ENCODE measurements around the gene RAB1A. TPM values are rescaled to one million over a fixed set of nuclear protein-coding genes. Genes with fewer than 3 reads are reported as not detected.

The RAB1A gene
- total and polyA plus RNA-seq, 2 of the 13 experiments (the other 11 are each of a cell fraction or from before 2014, with no cell fraction given): 206 to 226 TPM

DNA sequence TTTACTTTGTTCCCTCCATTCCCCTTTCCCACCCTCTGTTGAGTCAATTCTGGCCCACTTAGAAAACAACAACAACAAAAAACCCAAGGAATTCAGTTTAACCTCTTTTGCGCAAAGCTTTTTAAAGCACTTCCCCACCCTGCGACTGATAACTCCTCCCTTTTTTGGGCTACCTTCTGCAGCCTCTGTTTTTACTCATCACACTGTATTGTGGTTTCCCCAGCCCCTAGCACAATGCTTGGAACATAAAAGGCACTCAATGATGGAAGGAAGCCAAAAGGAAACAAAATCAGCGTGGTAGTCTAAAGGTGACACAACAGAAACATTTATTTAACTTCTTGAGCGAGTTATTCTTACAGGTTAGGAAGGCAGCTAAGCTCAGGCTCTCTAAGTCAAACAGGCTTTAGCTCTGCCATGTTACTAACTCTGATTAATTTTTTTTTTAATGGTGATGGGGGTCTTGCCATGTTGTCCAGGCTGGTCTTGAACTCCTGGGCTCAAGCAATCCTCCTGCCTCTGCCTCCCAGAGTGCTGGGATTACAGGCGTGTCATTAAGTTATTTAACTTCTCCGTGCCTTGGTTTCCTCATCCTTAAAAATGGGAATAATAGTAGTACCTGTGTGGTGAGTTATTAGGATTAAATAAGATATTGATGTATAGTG, 72.4 kb downstream of the RAB1A start (continued):
- TF ChIP-seq PATZ1 (CRISPR knock-in tag; IDR thresholded peaks at IDR 0.05) (no peak), CEBPG (CRISPR knock-in tag; IDR thresholded peaks at IDR 0.05) (no peak), STAT5B (CRISPR knock-in tag; IDR thresholded peaks at IDR 0.05) (no peak), ONECUT2 (CRISPR knock-in tag; IDR thresholded peaks at IDR 0.05) (no peak), ZFP36L2 (CRISPR knock-in tag; IDR thresholded peaks at IDR 0.05) (no peak), NFATC3 (CRISPR knock-in tag; IDR thresholded peaks at IDR 0.05) (0 out of 2 replicates have a peak, but pooled peaks have one; percentile 47), SOX5 (CRISPR knock-in tag; IDR thresholded peaks at IDR 0.05; ENCODE audit: borderline replicate concordance) (no peak), ZNF800 (CRISPR knock-in tag; IDR thresholded peaks at IDR 0.05) (no peak), ZMYM2 (CRISPR knock-in tag; IDR thresholded peaks at IDR 0.05) (no peak), ZNF44 (CRISPR knock-in tag; IDR thresholded peaks at IDR 0.05) (no peak), JUND (CRISPR knock-in tag; IDR thresholded peaks at IDR 0.05) (no peak), ZFP36L1 (CRISPR knock-in tag; IDR thresholded peaks at IDR 0.05) (no peak), CC2D1A (CRISPR knock-in tag; IDR thresholded peaks at IDR 0.05) (no peak), TSC22D2 (CRISPR knock-in tag; IDR thresholded peaks at IDR 0.05; ENCODE audit: borderline replicate concordance) (no peak), ZBTB8A (CRISPR knock-in tag; IDR thresholded peaks at IDR 0.05; ENCODE audit: borderline replicate concordance, low read depth) (peak; percentile 89; the same call in 1 of the 2 replicates), AGO2 (optimal IDR thresholded peaks at IDR 0.05; ENCODE audit: low read depth, low read length) (no peak)
- TF ChIP-seq, protein P1, sequence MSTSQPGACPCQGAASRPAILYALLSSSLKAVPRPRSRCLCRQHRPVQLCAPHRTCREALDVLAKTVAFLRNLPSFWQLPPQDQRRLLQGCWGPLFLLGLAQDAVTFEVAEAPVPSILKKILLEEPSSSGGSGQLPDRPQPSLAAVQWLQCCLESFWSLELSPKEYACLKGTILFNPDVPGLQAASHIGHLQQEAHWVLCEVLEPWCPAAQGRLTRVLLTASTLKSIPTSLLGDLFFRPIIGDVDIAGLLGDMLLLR (CRISPR knock-in tag; IDR thresholded peaks at IDR 0.05): no peak
- TF ChIP-seq, protein P2, sequence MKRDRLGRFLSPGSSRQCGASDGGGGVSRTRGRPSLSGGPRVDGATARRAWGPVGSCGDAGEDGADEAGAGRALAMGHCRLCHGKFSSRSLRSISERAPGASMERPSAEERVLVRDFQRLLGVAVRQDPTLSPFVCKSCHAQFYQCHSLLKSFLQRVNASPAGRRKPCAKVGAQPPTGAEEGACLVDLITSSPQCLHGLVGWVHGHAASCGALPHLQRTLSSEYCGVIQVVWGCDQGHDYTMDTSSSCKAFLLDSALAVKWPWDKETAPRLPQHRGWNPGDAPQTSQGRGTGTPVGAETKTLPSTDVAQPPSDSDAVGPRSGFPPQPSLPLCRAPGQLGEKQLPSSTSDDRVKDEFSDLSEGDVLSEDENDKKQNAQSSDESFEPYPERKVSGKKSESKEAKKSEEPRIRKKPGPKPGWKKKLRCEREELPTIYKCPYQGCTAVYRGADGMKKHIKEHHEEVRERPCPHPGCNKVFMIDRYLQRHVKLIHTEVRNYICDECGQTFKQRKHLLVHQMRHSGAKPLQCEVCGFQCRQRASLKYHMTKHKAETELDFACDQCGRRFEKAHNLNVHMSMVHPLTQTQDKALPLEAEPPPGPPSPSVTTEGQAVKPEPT (CRISPR knock-in tag; IDR thresholded peaks at IDR 0.05; ENCODE audit: low read depth): no peak
- TF ChIP-seq, protein P3, sequence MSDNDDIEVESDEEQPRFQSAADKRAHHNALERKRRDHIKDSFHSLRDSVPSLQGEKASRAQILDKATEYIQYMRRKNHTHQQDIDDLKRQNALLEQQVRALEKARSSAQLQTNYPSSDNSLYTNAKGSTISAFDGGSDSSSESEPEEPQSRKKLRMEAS (IDR thresholded peaks at IDR 0.05): no peak
- TF ChIP-seq, protein P4, sequence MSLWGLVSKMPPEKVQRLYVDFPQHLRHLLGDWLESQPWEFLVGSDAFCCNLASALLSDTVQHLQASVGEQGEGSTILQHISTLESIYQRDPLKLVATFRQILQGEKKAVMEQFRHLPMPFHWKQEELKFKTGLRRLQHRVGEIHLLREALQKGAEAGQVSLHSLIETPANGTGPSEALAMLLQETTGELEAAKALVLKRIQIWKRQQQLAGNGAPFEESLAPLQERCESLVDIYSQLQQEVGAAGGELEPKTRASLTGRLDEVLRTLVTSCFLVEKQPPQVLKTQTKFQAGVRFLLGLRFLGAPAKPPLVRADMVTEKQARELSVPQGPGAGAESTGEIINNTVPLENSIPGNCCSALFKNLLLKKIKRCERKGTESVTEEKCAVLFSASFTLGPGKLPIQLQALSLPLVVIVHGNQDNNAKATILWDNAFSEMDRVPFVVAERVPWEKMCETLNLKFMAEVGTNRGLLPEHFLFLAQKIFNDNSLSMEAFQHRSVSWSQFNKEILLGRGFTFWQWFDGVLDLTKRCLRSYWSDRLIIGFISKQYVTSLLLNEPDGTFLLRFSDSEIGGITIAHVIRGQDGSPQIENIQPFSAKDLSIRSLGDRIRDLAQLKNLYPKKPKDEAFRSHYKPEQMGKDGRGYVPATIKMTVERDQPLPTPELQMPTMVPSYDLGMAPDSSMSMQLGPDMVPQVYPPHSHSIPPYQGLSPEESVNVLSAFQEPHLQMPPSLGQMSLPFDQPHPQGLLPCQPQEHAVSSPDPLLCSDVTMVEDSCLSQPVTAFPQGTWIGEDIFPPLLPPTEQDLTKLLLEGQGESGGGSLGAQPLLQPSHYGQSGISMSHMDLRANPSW (CRISPR knock-in tag; IDR thresholded peaks at IDR 0.05; ENCODE audit: borderline replicate concordance): no peak
